ENCODE data around the gene GLCE.
"Not testable (repeated sequence)": the region's sequence is repeated elsewhere in the genome, so short reads cannot be mapped to it uniquely, and the experiment has no call there.

GLCE gene

DNA sequence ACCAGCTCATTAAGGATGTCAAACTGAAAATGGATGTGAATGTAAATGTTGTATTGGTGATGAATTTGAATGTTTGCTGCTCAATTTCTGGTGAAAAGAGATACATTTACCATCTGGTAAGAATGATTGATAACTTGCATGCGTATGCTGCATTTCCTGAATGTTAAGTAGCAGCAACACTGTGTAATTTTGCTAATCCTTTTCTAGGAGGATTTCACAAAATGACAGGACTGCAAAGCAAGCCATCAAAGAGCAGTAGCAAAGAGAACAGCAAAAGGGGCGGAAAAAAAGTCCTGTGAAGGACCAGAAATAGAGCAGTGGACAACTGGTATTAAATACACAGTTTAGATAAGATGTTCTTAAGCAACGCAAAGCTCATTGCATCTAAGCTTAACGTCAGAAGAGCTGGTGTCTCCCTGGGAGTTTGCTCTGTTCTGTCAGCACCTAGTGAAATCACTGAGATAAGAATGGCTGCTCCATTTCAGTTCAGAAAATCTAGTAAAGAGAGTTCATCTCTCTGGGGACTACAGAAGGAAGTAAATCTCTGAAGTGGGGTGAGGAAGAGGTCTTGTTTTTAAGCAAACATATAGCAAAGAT, 114.7 kb downstream of the GLCE start:
- DNase-seq (ENCODE audit: low read depth in 2 of 2): no peak

DNA sequence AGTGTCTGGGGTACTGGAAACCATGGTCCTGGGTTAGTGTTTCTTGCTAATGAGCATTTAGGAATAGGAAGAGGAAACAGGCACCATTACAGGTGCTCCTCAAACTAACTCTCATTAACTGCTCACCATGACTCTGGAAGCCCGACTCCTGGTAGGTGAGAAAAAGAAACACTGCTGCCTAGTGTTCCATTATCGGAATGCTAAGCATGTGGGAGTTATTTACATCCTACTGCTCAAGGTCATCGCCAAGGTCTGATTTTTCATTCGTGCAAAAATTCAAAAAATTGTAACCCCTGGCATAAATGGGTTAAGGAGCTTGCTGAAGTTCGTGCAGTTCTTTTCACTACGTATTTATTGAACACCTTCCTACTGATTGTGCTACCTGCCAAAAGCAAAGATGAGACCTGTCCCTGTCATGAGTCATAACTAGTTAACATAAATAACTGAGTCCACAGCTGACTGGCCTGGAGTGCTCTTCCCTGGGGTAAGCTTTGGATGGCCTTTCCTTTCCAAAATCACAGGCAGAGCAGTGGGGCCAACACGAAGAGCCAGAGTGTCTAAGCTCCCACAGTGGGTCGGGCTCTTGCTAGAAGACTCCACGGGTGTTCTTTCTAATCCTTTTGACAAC, 115.6 kb downstream of the GLCE start:
- DNase-seq (ENCODE audit: low read depth in 2 of 2): no peak

DNA sequence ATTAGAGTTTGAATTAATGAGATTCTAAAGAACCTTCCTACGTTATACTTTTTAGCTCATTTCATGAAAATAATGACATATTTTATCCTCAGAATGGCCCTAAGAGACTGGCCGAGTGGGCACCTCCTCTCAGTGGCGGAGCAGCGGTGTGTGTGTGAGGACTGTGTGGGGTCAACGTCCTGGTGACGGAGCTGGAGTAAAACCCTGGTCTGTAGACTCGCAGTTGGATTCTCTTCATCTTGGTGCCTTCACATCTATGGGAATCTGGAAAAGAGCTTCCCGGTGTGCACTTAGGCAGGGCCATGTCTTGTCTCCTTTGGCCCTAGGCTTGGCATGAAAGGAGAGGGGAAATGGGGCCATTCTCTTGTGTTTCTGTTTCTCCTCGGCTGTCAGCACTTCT, 116.9 kb downstream of the GLCE start:
- DNase-seq (ENCODE audit: low read depth in 2 of 2): no peak

DNA sequence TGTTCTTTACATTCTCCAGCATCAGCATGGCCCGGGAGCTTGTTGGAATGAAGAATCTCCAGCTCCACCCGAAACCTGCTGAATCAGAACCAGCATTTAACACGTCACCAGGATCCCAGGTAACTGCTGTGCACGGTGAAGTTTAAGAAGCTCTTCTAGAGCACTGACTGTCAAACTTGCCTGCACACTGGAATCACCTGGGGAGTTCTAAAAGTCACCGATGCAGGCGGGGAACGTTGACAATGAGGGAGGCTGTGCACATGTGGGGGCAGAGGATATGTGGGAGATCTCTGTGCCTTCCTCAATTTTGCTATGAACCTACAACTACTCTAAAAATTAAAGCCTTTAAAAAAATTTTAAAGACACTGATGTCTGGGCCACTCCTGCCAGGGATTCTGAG, 119.2 kb downstream of the GLCE start:
- no peak for DNase-seq (ENCODE audit: low read depth in 2 of 2)

DNA sequence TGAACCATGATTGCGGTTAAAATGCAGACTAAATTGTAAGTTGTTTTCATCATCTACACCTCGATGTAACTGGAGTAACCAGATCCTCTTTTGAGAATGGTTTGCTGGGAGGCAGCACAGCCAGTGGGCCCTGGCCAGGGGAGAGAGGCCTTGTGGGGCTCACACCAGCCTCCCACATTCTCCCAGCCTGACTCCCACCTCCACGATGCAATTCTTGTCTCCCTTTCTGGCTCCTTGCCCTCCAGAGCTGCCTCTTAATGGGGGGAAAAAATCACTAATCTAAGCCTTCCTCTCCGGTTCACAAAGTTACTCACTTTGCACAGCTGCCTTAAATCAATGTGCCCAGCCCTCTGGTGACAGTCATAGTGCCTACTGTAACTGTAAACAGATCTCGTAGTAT, 120.3 kb downstream of the GLCE start:
- no peak for DNase-seq (ENCODE audit: low read depth in 2 of 2)

DNA sequence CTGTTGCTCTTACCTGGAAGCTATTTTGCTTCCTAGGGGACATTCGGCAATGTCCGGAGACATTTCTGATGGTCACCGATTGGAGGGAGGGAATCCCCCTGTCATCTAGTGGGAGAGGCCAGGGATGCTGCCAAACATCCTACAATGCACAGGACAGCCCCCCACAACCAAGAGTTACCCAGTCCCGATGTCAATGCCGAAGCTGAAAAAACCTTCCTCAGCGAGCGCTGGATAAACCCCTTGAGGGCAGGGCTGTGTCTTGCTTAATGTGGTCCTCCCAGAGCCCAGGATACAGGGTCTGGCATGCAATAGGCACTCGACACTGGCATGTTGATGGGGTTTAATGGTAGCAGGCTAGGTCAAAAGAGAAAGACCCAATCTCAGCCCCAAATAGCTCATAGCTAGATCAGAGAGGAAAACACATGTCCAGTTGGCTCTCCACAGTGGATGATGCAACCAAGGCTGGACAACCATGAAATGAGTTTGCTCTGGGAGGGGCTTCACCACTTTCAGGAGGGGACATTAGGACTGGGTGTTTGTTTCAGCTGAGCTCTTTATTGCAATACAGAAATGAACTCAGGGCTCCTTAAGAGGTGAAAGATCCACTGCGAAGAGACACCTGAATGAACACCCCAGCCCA, 121.8 kb downstream of the GLCE start:
- DNase-seq (ENCODE audit: low read depth in 2 of 2): no peak

DNA sequence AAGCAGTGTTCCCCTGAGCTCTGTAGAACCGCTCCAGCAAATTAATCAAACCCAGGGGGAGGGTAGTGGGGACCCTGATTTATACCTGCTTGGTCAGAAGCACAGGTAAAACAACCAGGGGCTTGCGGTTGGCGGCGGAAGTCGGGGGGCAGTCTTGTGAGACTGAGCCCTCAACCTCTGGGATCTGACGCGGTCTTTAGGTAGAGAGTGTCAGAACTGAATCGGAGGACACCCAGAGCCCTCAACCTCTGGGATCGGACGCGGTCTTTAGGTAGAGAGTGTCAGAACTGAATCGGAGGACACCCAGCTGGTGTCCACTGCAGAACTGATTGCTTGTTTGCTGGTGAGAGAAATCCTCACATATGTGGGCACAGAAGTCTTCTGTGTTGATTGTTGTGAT, 125.4 kb downstream of the GLCE start:
- no peak for DNase-seq (ENCODE audit: low read depth in 2 of 2)

DNA sequence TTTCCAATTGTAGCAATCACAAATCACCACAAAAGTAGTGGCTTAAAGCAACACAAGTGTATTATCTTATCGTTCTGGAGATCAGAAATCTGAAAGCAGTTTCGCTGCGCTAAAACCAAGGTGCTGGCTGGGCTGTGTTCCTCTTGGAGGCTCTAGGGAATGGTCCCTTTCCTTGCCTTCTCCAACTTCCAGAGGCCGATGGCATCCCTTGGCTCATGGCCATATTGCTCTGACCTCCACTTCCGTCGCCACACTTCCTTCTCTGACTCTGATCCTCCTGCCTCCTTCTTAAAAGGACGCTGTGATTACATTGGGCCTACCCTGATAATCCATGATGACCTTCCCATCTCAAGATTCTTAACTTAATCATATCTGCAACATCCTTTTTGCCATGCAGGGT, 127.6 kb downstream of the GLCE start:
- DNase-seq (ENCODE audit: low read depth in 2 of 2): no peak

DNA sequence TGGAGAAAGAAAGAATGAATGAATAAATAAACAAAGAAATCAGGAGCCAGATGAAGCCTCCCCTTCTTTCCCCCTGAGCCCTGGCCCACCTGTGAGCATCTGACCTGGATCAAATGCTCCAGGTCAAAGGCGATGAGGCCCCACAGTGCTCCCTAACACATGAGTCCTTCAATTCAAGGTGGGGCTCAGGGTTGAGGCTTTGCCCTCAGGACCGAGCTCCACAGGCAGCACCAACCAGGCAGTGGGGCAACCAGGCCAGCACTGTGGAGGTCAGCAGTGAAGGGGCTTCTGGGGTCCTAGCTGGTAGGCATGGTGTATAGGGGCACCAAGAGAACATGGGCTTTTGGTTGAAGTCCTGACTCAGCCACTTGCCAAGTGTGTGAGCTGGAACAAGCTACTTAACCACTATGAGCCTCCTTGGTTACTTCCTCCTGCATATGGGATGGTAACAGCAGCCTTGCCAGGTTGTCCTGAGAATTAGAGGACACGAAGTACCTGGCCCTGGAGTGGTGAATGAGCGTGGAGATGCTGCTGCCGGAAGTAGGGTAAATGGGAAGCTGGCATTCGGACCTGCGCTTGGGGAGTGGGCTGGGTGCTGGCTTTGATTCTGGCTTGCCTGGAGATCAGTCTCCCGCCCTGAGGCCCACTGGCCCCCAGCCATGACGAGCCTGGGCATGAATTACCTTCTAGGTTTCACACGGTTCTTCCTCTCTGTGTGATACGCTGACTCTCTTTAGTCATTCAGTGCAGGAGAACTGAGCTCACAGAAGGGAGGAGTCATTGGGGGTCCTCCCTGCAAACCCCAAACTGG, 128.3 kb downstream of the GLCE start:
- DNase-seq (ENCODE audit: low read depth in 2 of 2): no peak

DNA sequence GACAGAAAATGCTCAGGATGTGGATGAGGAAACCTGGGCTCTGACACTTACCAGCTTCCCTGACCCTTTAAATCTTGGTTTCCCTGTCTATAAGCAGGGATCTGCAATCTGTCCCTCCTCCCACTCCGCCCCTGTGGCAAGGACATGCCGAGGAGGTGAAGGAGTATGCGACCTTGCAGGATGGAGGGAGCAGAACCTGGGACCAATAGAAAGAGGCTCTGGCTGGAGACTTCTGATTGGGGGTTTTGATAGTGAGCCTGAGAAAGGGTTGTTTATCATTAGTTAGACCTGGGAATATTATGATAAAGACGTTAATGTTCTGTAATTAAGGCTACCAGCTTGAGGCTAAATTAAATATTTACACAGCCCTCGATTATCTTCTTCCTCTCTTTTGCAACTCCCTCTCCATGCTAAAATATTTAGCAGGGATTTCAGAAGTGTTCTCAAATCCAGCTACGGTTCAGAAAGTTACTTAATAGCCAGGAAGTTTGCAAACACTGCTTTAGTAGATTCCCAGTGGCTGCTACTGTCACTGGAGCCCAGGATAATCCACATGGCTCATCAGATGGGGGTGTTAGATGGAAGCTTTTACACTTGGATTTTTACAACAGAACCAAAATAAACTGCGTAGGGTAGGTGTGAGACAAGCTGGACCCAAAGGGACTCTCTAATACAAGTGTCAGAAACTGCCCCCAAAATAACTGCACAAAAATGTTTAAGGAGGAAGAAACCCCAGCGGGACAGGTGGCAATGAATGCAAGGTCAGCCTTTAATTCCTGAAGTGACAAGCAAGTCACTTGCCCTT, 129.1 kb downstream of the GLCE start:
- no peak for DNase-seq (ENCODE audit: low read depth in 2 of 2)

DNA sequence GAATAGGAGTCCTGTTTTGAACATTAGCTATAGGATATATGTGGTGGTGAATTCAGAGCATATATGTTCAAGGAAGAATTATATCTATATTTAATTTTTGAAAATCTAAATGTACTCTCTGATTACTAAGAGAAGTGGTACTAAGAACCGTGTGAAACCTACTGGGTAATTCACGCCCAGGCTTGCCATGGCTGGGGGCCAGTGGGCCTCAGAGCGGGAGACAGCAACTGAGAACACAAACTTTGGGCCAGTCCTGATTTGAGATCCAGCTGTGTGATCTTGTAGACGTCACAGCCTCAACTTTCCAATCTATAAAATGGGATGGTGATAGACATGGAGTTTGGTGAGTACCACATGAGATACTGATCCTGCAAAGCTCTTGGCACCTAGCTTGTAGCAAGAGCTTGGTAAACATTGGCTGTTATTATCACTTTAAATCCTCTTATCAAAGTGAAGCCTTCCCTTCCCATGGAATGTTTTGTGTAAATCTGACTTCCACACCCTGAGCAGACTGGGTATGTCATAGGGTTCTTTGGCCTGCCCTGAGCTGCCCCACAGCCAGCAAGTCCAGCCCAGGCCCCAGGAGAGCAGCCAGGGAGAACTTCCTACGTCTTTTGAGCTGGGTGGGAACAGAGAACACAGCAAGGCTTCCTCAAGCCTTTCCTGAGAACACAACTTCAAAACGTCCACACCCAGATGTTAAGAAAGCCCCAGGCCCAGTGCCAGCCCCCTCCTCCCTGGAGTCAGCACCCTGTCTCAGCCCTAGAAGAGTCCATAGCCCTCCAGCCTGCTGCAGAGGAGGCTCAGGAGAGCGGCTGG, 130.1 kb downstream of the GLCE start:
- DNase-seq (ENCODE audit: low read depth in 2 of 2): no peak

DNA sequence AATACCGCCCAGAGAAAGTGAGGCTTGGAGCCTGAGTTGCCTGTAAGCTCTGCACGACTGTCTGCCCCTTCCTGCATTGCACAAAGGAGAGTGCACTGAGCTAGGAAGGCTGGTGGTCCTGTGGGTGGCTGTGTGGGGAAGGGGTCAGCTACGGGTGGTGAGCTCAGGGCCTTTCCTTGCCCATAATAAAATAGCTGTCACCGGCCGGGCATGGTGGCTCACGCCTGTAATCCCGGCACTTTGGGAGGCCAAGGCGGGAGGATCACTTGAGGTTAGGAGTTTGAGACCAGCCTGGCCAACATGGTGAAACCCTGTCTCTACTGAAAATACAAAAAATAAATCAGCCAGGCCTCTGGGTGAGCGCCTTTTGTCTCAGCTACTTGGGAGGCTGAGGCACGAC, 131.2 kb downstream of the GLCE start:
- DNase-seq (ENCODE audit: low read depth in 2 of 2): not testable (repeated sequence)

DNA sequence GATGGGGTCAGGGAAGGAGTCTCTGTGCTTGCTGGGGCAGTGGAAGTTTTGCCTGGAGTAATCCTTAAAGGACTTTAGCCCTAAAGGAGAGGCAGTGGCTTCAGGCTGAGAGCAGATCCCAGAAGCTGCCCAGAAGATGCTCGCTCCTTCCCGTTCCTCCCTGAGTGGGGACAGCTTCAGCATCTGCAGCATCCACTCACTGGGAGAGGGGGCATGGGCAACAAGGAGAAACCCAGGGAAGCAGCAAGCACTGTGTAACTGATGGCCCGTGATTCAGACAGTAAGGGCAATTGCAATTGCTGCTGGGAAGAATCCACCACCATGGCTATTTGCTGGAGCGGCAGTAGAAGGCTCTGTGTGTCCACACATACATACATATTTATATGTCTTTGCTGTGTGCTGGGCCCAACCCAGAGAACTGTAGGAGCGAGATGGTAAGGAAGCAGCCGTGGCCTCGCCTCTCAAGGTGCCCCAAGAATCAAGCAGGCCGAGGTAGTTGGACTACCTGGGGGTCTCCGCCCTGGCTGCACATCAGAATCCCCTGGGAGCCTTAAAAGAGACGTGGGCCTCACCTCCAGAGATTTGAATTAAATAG, 132.5 kb downstream of the GLCE start:
- no peak for DNase-seq (ENCODE audit: low read depth in 2 of 2)

DNA sequence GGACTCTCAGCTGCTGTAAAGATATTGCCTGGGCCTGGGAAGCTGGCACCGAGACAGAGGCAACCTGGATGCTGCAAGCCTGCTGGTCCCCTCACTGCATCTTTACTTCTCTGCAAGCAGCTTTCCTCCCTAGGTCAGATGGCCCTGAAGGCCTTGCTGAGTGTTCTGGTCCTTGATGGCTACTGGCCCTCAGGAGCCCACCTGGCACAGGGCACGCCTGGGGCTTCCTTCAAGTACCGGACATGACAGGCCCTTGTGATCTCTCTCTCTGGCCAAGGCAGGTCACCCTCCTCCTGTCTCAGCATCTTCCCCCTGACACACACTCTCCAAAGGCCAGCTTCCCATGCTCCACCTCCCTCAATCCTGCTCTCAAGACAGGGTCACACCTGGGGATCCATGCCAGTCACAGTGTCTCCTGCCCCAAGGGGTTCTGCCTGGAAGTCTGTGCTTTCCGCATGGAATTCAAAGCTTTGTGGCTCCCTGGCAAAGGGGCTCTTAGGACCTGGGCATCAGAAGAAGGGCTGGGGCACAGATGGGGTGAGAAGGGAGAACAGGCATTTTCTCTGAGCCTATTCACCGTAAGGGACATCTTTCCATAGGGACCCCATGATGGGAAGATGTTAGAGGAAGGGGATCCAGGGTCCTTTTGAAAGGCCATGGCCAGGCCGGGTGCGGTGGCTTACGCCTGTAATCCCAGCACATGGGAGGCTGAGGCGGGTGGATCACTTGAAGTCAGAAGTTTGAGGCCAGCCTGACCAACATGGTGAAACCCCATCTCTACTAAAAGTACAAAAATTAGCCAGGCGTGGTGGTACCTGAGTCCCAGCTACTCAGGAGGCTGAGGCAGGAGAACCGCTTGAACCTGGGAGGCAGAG, 133.5 kb downstream of the GLCE start:
- no peak for DNase-seq (ENCODE audit: low read depth in 2 of 2)

DNA sequence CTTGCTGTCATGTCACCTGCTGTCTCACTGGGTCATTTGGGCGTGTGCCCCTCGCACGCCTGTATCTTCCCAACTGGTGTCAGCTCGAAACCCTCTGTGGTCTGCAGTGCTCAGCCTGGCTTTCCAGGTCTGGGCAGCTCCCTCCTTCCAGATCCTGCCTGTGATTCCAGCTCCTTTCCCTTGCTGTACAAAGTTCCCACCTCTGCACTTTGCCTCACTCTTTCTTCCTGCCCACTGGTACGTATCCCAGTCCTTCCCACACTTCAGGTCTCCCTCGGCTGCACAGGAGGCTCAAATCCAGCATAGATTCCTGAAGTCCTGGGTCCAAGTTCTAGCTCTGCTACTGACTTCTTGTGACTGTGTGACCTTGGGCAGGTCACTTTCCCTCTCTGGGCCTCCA, 136.2 kb downstream of the GLCE start:
- DNase-seq (ENCODE audit: low read depth in 2 of 2): no peak

DNA sequence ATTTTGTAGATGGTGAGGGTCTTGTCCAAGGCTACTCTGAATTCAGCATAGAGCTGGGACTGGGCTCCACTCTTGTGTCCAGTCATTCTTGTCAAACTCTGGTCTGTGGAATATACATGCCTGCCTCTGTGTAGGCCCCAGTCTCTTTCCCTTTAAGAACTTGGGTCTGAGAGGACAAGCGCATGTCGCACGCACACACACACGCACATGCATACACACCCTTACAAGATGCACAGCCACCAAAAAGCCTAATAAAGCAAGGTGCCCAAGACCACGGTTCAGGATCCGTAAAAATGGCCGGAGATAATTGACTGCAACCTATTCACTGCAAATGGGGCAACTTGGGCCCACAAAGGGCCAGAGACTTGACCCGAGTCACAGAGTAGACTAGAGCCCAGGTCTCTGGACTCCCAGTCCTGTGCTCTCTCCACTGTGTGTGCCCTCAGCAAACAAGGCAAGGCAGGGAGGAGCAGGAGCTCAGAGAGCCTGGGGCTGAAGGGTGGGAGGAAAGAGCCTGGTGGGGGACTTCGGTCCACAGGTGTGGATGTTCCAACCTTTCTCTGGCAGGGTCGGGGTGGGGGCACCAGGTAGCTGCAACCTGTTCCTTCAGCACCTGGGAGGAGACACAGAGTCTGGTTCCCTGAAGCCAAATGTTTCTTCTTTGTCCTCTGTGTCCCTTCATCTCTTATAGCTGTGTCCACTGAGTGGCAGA, 137.4 kb downstream of the GLCE start:
- no peak for DNase-seq (ENCODE audit: low read depth in 2 of 2)

DNA sequence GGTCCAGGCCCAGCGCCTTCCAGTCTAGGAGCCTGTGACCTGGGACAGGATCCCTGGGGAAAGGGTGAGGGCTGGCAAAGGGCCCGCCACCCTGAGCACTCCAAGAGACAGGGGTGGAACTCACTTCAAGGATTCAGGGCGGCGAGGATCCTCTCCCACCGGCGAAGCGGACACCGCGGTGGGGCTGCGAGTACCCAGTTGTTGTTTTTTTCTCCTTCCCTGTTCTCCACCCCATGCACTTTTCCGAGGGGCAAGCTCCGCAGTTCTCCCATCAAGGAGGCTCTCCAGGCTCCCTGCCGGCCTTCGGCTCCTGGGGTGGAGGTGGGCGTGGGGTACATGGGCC, 137.9 kb downstream of the GLCE start:
- no peak for DNase-seq (ENCODE audit: low read depth in 2 of 2)

DNA sequence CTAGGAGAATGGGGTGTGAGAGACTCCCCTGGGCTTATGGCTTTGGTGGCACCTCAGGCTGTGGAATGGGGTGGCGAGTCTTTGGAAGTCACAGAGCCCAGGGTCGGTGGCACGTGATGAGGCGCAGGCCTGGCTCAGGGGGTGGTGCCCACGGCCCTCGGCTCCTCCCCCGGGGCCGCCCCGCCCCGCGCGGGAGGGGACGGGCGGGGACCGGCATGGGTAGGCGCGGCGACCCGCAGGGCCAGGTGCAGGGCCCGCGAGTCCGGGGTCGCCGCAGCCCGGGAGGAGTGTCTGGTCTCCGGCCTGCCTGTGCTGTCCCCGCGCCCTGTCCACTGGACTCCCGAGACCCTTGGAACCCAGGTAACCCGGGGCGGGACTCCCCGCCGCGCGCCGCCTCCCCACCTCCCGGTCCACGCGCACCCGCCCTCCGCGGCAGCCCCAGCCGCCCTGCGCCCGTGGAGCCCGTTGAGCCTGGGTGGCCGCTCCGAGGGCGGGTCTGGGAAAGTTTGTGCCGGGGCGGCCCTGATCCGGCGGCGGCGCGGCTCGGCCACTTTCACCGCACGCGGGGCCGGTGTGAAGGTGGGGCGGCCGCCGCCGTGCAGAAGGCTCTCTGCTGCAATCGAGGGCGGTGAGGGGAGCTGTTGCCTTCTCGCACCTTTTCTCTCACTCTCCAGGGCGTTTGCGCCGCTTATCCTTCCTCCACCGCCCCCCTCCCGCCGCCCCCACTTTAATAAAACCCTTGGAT, 138.4 kb downstream of the GLCE start, which contains the start of gene PAQR5:
TSS of gene PAQR5 (plus strand) at position 216 of the 745 bp plus-strand sequence. CDS start 61,169 bp downstream, outside the sequence.
- no peak for DNase-seq (ENCODE audit: low read depth in 2 of 2)

Measured in stimulated activated CD8-positive, alpha-beta memory T cell treated with anti-CD3 and anti-CD28 coated beads, Interleukin-15, amount 100 ng/mL, for 4 hours (primary cell).